ENCODE data around the gene COL16A1.

COL16A1 gene

DNA sequence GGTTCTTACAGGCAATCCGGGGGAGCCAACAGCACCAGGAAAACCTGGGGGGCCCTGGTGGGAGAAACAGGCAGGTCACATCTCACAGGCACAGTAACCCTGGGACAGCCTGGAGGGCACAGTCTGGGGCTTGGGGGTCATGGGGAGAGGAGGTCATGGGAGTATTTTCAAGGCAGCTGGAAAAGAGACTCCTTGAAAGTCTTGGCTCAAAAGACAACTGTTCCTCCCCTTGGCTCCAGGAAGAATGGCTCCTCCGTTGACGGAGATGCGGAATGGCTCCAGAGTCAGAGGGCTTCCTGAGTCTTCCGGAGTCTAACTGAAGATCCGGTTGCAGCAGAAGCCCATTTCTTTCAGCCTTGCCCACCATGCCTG, 33.2 kb downstream of the COL16A1 start:
- Histone ChIP-seq H2AFZ (ENCODE audit: low read length) (peak overlapping the region; percentile 78), H3K4me1 (ENCODE audit: insufficient read depth, low read length, poor library complexity, severe bottlenecking) (peaks cover 4% of the 10 kb centered on the region), H3K4me2 (ENCODE audit: low read depth, low read length, poor library complexity, severe bottlenecking) (peak overlapping the region; percentile 24)

DNA sequence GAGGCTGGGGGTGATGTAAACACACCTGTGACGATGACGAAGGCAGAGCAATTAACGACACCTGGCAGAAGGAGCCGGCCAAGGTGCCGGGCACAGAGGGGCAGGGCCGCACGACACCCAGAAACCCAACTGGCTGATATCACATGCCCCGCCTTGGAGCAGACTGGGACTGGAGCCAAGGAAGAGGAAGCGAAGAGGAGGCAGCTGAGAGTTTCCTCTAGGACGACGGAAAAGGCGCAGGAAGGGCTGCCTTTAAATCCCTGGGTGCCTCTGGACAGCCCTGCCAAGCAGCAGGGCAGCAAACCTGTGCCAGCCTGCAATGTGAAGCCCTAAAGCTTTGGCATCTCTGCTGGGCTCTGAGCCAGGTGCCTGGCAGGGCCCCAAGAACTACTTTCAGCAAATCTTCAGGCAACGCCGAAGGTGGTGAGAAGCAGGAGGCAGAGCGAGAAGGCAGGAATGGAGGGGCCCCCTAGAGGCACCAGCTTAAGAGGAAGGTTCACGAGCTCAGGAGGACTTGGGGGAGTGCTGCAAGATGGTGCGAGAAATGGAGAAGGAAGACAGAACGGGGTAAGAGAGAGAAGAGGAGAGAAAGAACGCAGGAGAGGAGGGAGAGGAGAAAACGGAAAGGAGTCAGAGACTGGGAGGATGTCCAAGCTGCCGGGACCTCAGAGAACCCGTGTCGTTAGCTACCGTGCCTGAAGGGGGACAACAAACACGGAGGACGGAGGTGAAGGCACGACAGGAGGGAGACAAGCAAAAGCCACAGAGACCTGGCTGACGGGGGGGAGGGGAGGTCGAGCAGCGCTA, 33.8 kb downstream of the COL16A1 start:
- H3K79me2 ChIP-seq (ENCODE audit: insufficient read depth, low read length): no peaks in the 10 kb centered on the region
- no peak overlapping the region for H3K9ac ChIP-seq (ENCODE audit: low read depth, low read length, poor library complexity, severe bottlenecking)
- H3K27me3 ChIP-seq (ENCODE audit: insufficient read depth, low read length, poor library complexity, severe bottlenecking): no peaks in the 10 kb centered on the region
- H3K9me3 ChIP-seq (ENCODE audit: insufficient read depth, low read depth, low read length): no peaks in the 10 kb centered on the region
- H3K4me2 ChIP-seq (ENCODE audit: low read depth, low read length, poor library complexity, severe bottlenecking): peak overlapping the region; percentile 24
- no peaks in the 10 kb centered on the region for H4K20me1 ChIP-seq (ENCODE audit: insufficient read depth, low read length, poor library complexity, severe bottlenecking)
- peaks cover 4% of the 10 kb centered on the region for H3K4me1 ChIP-seq (ENCODE audit: insufficient read depth, low read length, poor library complexity, severe bottlenecking)
- H2AFZ ChIP-seq (ENCODE audit: low read length): peak overlapping the region; percentile 78
- no peaks in the 10 kb centered on the region for H3K36me3 ChIP-seq (ENCODE audit: insufficient read depth, low read length)
- H3K9me2 ChIP-seq (replicated peaks; ENCODE audit: low read depth, low read length): no peaks in the 10 kb centered on the region
- H3F3A ChIP-seq (ENCODE audit: low read depth): no peaks in the 10 kb centered on the region
- H3K4me3 ChIP-seq (ENCODE audit: low read length, poor library complexity, severe bottlenecking): no peak overlapping the region
- TF ChIP-seq EZH2phosphoT487 (IDR thresholded peaks at IDR 0.05; ENCODE audit: borderline replicate concordance): no peak
- TF ChIP-seq, protein P1, sequence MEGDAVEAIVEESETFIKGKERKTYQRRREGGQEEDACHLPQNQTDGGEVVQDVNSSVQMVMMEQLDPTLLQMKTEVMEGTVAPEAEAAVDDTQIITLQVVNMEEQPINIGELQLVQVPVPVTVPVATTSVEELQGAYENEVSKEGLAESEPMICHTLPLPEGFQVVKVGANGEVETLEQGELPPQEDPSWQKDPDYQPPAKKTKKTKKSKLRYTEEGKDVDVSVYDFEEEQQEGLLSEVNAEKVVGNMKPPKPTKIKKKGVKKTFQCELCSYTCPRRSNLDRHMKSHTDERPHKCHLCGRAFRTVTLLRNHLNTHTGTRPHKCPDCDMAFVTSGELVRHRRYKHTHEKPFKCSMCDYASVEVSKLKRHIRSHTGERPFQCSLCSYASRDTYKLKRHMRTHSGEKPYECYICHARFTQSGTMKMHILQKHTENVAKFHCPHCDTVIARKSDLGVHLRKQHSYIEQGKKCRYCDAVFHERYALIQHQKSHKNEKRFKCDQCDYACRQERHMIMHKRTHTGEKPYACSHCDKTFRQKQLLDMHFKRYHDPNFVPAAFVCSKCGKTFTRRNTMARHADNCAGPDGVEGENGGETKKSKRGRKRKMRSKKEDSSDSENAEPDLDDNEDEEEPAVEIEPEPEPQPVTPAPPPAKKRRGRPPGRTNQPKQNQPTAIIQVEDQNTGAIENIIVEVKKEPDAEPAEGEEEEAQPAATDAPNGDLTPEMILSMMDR (conservative IDR thresholded peaks at IDR 0.05; ENCODE audit: low read length): peak; percentile 30; the same call in 1 of the 2 replicates

More for the DNA sequence above, 33.2 kb downstream of the COL16A1 start:
- H3K27me3 ChIP-seq (ENCODE audit: insufficient read depth, low read length, poor library complexity, severe bottlenecking): no peaks in the 10 kb centered on the region
- H3F3A ChIP-seq (ENCODE audit: low read depth): no peaks in the 10 kb centered on the region
- no peaks in the 10 kb centered on the region for H3K79me2 ChIP-seq (ENCODE audit: insufficient read depth, low read length)
- H3K9me2 ChIP-seq (replicated peaks; ENCODE audit: low read depth, low read length): no peaks in the 10 kb centered on the region
- H3K4me3 ChIP-seq (ENCODE audit: low read length, poor library complexity, severe bottlenecking): no peak overlapping the region
- H3K9me3 ChIP-seq (ENCODE audit: insufficient read depth, low read depth, low read length): no peaks in the 10 kb centered on the region
- no peaks in the 10 kb centered on the region for H3K36me3 ChIP-seq (ENCODE audit: insufficient read depth, low read length)
- no peak overlapping the region for H3K9ac ChIP-seq (ENCODE audit: low read depth, low read length, poor library complexity, severe bottlenecking)
- TF ChIP-seq, protein P1 (conservative IDR thresholded peaks at IDR 0.05; ENCODE audit: low read length): no peak
- TF ChIP-seq EZH2phosphoT487 (IDR thresholded peaks at IDR 0.05; ENCODE audit: borderline replicate concordance): no peak
- no peaks in the 10 kb centered on the region for H4K20me1 ChIP-seq (ENCODE audit: insufficient read depth, low read length, poor library complexity, severe bottlenecking)

DNA sequence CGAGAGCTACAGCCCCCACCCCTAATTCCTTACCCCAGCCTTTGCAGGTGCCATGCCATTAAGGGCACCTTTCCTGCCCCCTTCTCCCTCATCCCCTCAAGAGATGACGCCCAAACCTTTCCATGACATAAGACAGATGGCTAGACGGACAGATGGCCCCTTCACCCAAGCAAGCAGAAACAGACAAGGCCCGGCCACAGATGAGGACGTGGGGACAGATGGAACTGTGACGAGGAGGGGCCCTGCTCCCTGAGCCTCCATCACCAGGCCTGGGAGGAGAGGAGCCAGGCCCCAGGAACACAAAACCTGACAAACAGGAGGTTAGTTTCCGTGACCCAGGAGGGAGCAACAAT, 34.4 kb downstream of the COL16A1 start:
- no peak for TF ChIP-seq EZH2phosphoT487 (IDR thresholded peaks at IDR 0.05; ENCODE audit: borderline replicate concordance)
- TF ChIP-seq, protein P1 (conservative IDR thresholded peaks at IDR 0.05; ENCODE audit: low read length): no peak
- peaks cover 4% of the 10 kb centered on the region for H3K4me1 ChIP-seq (ENCODE audit: insufficient read depth, low read length, poor library complexity, severe bottlenecking)
- H3K9me3 ChIP-seq (ENCODE audit: insufficient read depth, low read depth, low read length): no peaks in the 10 kb centered on the region
- H3K36me3 ChIP-seq (ENCODE audit: insufficient read depth, low read length): no peaks in the 10 kb centered on the region
- H3K4me3 ChIP-seq (ENCODE audit: low read length, poor library complexity, severe bottlenecking): no peak overlapping the region
- H3K4me2 ChIP-seq (ENCODE audit: low read depth, low read length, poor library complexity, severe bottlenecking): no peak overlapping the region
- H3K9ac ChIP-seq (ENCODE audit: low read depth, low read length, poor library complexity, severe bottlenecking): no peak overlapping the region
- no peaks in the 10 kb centered on the region for H3K79me2 ChIP-seq (ENCODE audit: insufficient read depth, low read length)
- H3K27me3 ChIP-seq (ENCODE audit: insufficient read depth, low read length, poor library complexity, severe bottlenecking): no peaks in the 10 kb centered on the region
- no peaks in the 10 kb centered on the region for H4K20me1 ChIP-seq (ENCODE audit: insufficient read depth, low read length, poor library complexity, severe bottlenecking)
- H3K9me2 ChIP-seq (replicated peaks; ENCODE audit: low read depth, low read length): no peaks in the 10 kb centered on the region
- H3F3A ChIP-seq (ENCODE audit: low read depth): no peaks in the 10 kb centered on the region
- no peak overlapping the region for H2AFZ ChIP-seq (ENCODE audit: low read length)

All from Loucy (cell line).